Liver (tissue), 9 donors: Measurements from ENCODE around the gene DNAJB11. TPM values are rescaled to one million over a fixed set of nuclear protein-coding genes. Genes with fewer than 3 reads are reported as not detected.
"Not testable (repeated sequence)": the region's sequence is repeated elsewhere in the genome, so short reads cannot be mapped to it uniquely, and the experiment has no call there.

Experiments used
- DNase-seq: peaks from one replicate; pipeline ENCODE4 v3.0.0-alpha.2; 2017; ENCODE audit warnings: low spot score
- H3K27ac ChIP-seq, 2 donors: one replicate each; pipeline ENCODE4 v1.7.0; 2013; ENCODE audit warnings: inconsistent platforms in 2 of 2, low read length in 2 of 2, control low read depth in 1 of 2, low read depth in 1 of 2, mild to moderate bottlenecking in 1 of 2
- H3K27me3 ChIP-seq, 4 donors: one replicate each; pipeline versions ENCODE4 v1.6.1 to v1.7.0; 2013; ENCODE audit warnings: low read length in 3 of 4, inconsistent platforms in 1 of 4, mild to moderate bottlenecking in 1 of 4, moderate library complexity in 1 of 4; ENCODE audit not compliant: control insufficient read depth in 4 of 4, insufficient read depth in 4 of 4
- H3K36me3 ChIP-seq, 4 donors: one replicate each; pipeline versions ENCODE4 v1.6.1 to v1.7.0; 2013; ENCODE audit warnings: low read length in 3 of 4, mild to moderate bottlenecking in 3 of 4, low read depth in 1 of 4, moderate library complexity in 1 of 4; ENCODE audit not compliant: control insufficient read depth in 4 of 4, insufficient read depth in 3 of 4
- H3K4me1 ChIP-seq, 4 donors: one replicate each; pipeline versions ENCODE4 v1.6.1 to v1.7.0; 2013; ENCODE audit warnings: low read length in 3 of 4, mild to moderate bottlenecking in 3 of 4, moderate library complexity in 1 of 4; ENCODE audit not compliant: control insufficient read depth in 4 of 4, insufficient read depth in 4 of 4
- H3K4me3 ChIP-seq, 3 donors: one replicate each; pipeline versions ENCODE4 v1.6.1 to v1.7.0; 2013; ENCODE audit warnings: low read length in 3 of 3, control low read depth in 1 of 3, low read depth in 1 of 3, mild to moderate bottlenecking in 1 of 3
- H3K9ac ChIP-seq, 2 donors: one replicate each; pipeline ENCODE4 v1.7.0; 2013; ENCODE audit warnings: low read length in 2 of 2, mild to moderate bottlenecking in 2 of 2, moderate library complexity in 2 of 2, control low read depth in 1 of 2, low read depth in 1 of 2
- H3K9me3 ChIP-seq, 4 donors: one replicate each; pipeline versions ENCODE4 v1.6.1 to v1.7.0; 2013; ENCODE audit warnings: low read length in 3 of 4; ENCODE audit not compliant: control insufficient read depth in 4 of 4
- EGR1 ChIP-seq, 2 donors: IDR thresholded peaks; 2 replicates each; pipeline ENCODE4 v1.6.1; 2016 to 2018; ENCODE audit warnings: antibody characterized with exemption in 2 of 2, low read depth in 2 of 2
- FOXA1 ChIP-seq: IDR thresholded peaks from 2 replicates; pipeline ENCODE4 v1.6.1; 2016; ENCODE audit warnings: antibody characterized with exemption
- FOXA2 ChIP-seq: IDR thresholded peaks from 2 replicates; pipeline ENCODE4 v1.6.1; 2016; ENCODE audit warnings: antibody characterized with exemption
- GABPA ChIP-seq, 2 donors: IDR thresholded peaks in 1 of 2; conservative IDR thresholded peaks in 1 of 2; 2 replicates each; pipeline ENCODE4 v1.6.1; 2016; ENCODE audit warnings: antibody characterized with exemption in 2 of 2, mild to moderate bottlenecking in 1 of 2, moderate library complexity in 1 of 2
- HNF4A ChIP-seq, 2 donors: conservative IDR thresholded peaks; 2 replicates each; pipeline ENCODE4 v1.6.1; 2016; ENCODE audit warnings: antibody characterized with exemption in 2 of 2, mild to moderate bottlenecking in 2 of 2
- HNF4G ChIP-seq: IDR thresholded peaks from 2 replicates; pipeline ENCODE4 v1.6.1; 2016; ENCODE audit warnings: antibody characterized with exemption
- JUND ChIP-seq, 2 donors: IDR thresholded peaks; 2 replicates each; pipeline ENCODE4 v1.6.1; 2016; ENCODE audit warnings: antibody characterized with exemption in 2 of 2
- MAX ChIP-seq: IDR thresholded peaks from 2 replicates; pipeline ENCODE4 v1.6.1; 2016; ENCODE audit warnings: antibody characterized with exemption
- NR2F2 ChIP-seq: IDR thresholded peaks from 2 replicates; pipeline ENCODE4 v1.6.1; 2016; ENCODE audit warnings: antibody characterized with exemption
- RAD21 ChIP-seq, 2 donors: IDR thresholded peaks; 2 replicates each; pipeline ENCODE4 v1.6.1; 2016; ENCODE audit warnings: antibody characterized with exemption in 2 of 2, mild to moderate bottlenecking in 2 of 2
- REST ChIP-seq: IDR thresholded peaks from 2 replicates; pipeline ENCODE4 v1.6.1; 2016; ENCODE audit warnings: antibody characterized with exemption, mild to moderate bottlenecking
- RXRA ChIP-seq, 2 donors: IDR thresholded peaks; 2 replicates each; pipeline ENCODE4 v1.6.1; 2017 to 2018; ENCODE audit warnings: antibody characterized with exemption in 2 of 2, mild to moderate bottlenecking in 1 of 2
- SP1 ChIP-seq: IDR thresholded peaks from 2 replicates; pipeline ENCODE4 v1.6.1; 2018; ENCODE audit warnings: antibody characterized with exemption, mild to moderate bottlenecking
- TAF1 ChIP-seq: conservative IDR thresholded peaks from 2 replicates; pipeline ENCODE4 v1.6.1; 2016; ENCODE audit warnings: antibody characterized with exemption, mild to moderate bottlenecking
- YY1 ChIP-seq: IDR thresholded peaks from 2 replicates; pipeline ENCODE4 v1.6.1; 2016; ENCODE audit warnings: antibody characterized with exemption, mild to moderate bottlenecking
- ZBTB33 ChIP-seq: IDR thresholded peaks from 2 replicates; pipeline ENCODE4 v1.6.1; 2016; ENCODE audit warnings: antibody characterized with exemption
- WGBS: extraction: QIAGEN DNeasy Blood & Tissue Kit; methylation state at CpG from one replicate; pipeline ENCODE4 v1.1.7; 2013; 5-methylcytosine and 5-hydroxymethylcytosine counted together
- polyA plus RNA-seq, 2 donors: library from polyadenylated mRNA; stranded (reverse) in 1 of 2; unstranded in 1 of 2; fragments of 200-250 nt in 1 of 2; fragments of >200 nt in 1 of 2; fragmentation: Nextera tagmentation in 1 of 2; extraction: Ambion mirVana in 1 of 2; gene quantifications; one replicate each; pipeline versions ENCODE4 v1.2.1 to v1.2.3, GENCODE V29; 2013 to 2015
- total RNA-seq, 2 donors: library from RNA; depleted of rRNA; stranded (reverse); fragments of >200 nt; gene quantifications; one replicate each; pipeline ENCODE4 v1.2.3, GENCODE V29; 2014
- TF ChIP-seq, protein P1 (sequence below): IDR thresholded peaks from 2 replicates; pipeline ENCODE4 v1.6.1; 2016; ENCODE audit warnings: antibody characterized with exemption
- donor health status: healthy.
- donor health status: healthy.
- donor health status: healthy.
- donor health status: healthy.
- donor health status: healthy.

DNAJB11 gene
- total and polyA plus RNA-seq, 4 donors = 30.2 to 101 (median 56.0) TPM

- peaks cover 14 to 72% (median 63%) of the 10 kb centered on the region in 4 donors for H3K36me3 ChIP-seq
Observed at GRCh38 chr3:186582541-186582940, 12.0 kb downstream of the DNAJB11 start.

DNA sequence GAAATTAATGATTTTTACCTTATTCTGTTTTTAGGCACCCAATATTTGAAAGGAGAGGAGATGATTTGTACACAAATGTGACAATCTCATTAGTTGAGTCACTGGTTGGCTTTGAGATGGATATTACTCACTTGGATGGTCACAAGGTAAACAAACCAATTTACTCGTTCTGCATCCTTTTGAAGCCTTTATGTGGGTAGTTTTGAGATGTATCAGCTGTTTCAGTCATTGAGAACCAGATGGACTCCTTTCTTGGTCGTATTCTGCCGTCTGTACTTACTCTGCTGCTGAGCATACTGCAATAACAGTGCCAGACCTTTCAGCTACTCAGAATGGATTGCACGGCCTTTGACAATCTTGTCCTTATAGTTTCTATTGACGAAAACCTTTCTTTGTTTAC is 13.3 kb downstream of the DNAJB11 start:
- H3K9ac ChIP-seq = no peak overlapping the region
- TF ChIP-seq SP1 (no peak), GABPA (IDR thresholded peaks at IDR 0.05 in 1 of 2, conservative IDR thresholded peaks at IDR 0.05 in 1 of 2) (no peak), RAD21 (IDR thresholded peaks at IDR 0.05) (no peak), YY1 (no peak), EGR1 (IDR thresholded peaks at IDR 0.05; ENCODE audit: low read depth in 2 of 2) (no peak), RXRA (IDR thresholded peaks at IDR 0.05) (no peak), NR2F2 (no peak), FOXA2 (no peak), ZBTB33 (no peak), HNF4G (no peak), JUND (IDR thresholded peaks at IDR 0.05) (no peak), REST (no peak), FOXA1 (no peak), TAF1 (no peak), HNF4A (conservative IDR thresholded peaks at IDR 0.05) (no peak)
- TF ChIP-seq, protein P1, sequence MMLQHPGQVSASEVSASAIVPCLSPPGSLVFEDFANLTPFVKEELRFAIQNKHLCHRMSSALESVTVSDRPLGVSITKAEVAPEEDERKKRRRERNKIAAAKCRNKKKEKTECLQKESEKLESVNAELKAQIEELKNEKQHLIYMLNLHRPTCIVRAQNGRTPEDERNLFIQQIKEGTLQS = no peak
- H3K36me3 ChIP-seq = peaks cover 14 to 67% (median 55%) of the 10 kb centered on the region in 4 donors
- no peak overlapping the region for H3K4me3 ChIP-seq
- no peak for DNase-seq
- H3K9me3 ChIP-seq = no peaks in the 10 kb centered on the region
- WGBS = 84% methylated on average over 5 of the region's 5 CpGs
- H3K4me1 ChIP-seq = no peaks in the 10 kb centered on the region
- H3K27ac ChIP-seq = no peak overlapping the region
- H3K27me3 ChIP-seq = no peaks in the 10 kb centered on the region

More at GRCh38 chr3:186582541-186582940, 12.0 kb downstream of the DNAJB11 start:
- WGBS = 97% methylated on average over 6 of the region's 6 CpGs
- H3K9me3 ChIP-seq = no peaks in the 10 kb centered on the region
- no peak overlapping the region for H3K4me3 ChIP-seq
- DNase-seq = no peak
- no peaks in the 10 kb centered on the region for H3K4me1 ChIP-seq
- no peaks in the 10 kb centered on the region for H3K27me3 ChIP-seq
- no peak overlapping the region for H3K27ac ChIP-seq
- no peak for TF ChIP-seq YY1
- TF ChIP-seq JUND (IDR thresholded peaks at IDR 0.05) = no peak
- no peak for TF ChIP-seq HNF4G
- TF ChIP-seq GABPA (IDR thresholded peaks at IDR 0.05 in 1 of 2, conservative IDR thresholded peaks at IDR 0.05 in 1 of 2) = no peak
- TF ChIP-seq FOXA2 = no peak
- TF ChIP-seq MAX = no peak
- no peak overlapping the region for H3K9ac ChIP-seq

GRCh38 chr3:186586245-186586644 is 15.7 kb downstream of the DNAJB11 start:
- H3K4me3 ChIP-seq, H3K27me3 ChIP-seq, H3K9ac ChIP-seq, DNase-seq, H3K27ac ChIP-seq, H3K9me3 ChIP-seq: not testable (repeated sequence)
- H3K4me1 ChIP-seq = peaks cover 6 to 16% (median 11%) of the 10 kb centered on the region in 4 donors
- WGBS = 90% methylated on average over 9 of the region's 9 CpGs
- H3K36me3 ChIP-seq = peaks cover 8 to 49% (median 37%) of the 10 kb centered on the region in 4 donors
